ENCODE measurements around the gene PGLYRP2. TPM values are rescaled to one million over a fixed set of nuclear protein-coding genes. Genes with fewer than 3 reads are reported as not detected.

The PGLYRP2 gene
- total RNA-seq, 4 donors from 2014 or later: not detected

GRCh38 chr19:15430526-15431120 lies 48.7 kb downstream of the PGLYRP2 start:
- H3K4me3 ChIP-seq: peak overlapping the region in 1 of 4 donors; percentile 96
- WGBS, 2 donors: 82 to 89% methylated on average over 9 of the region's 10 CpGs
- peaks cover 0 to 45% (median 20%) of the 10 kb centered on the region in 4 donors for H3K4me1 ChIP-seq

GRCh38 chr19:15429825-15430467 lies 49.4 kb downstream of the PGLYRP2 start:
- peaks cover 0 to 51% (median 21%) of the 10 kb centered on the region in 3 donors for H3K36me3 ChIP-seq
- TF ChIP-seq CTCF (IDR thresholded peaks at IDR 0.05) (no peak), EP300 (IDR thresholded peaks at IDR 0.05) (no peak), POLR2A (IDR thresholded peaks at IDR 0.05) (no peak)
- H3K9me3 ChIP-seq: no peaks in the 10 kb centered on the region
- no peak overlapping the region for H3K4me3 ChIP-seq
- DNase-seq (ENCODE audit: low spot score in 2 of 2): no peak
- 87 to 88% methylated on average over 13 to 14 of the region's 24 CpGs for WGBS, 2 donors
- no peaks in the 10 kb centered on the region for H3K27me3 ChIP-seq
- H3K4me1 ChIP-seq: peaks cover 0 to 45% (median 20%) of the 10 kb centered on the region in 4 donors
- no peak overlapping the region for H3K27ac ChIP-seq

More at GRCh38 chr19:15430526-15431120, 48.7 kb downstream of the PGLYRP2 start:
- Histone ChIP-seq H3K27me3 (no peaks in the 10 kb centered on the region), H3K9me3 (no peaks in the 10 kb centered on the region), H3K27ac (no peak overlapping the region), H3K36me3 (peaks cover 0 to 45% (median 16%) of the 10 kb centered on the region in 3 donors)
- TF ChIP-seq EP300 (IDR thresholded peaks at IDR 0.05) (no peak), POLR2A (IDR thresholded peaks at IDR 0.05) (no peak), CTCF (IDR thresholded peaks at IDR 0.05) (no peak)
- no peak for DNase-seq (ENCODE audit: low spot score in 2 of 2)

- peaks cover 0 to 59% (median 26%) of the 10 kb centered on the region in 3 donors for H3K36me3 ChIP-seq
- peaks cover 0 to 45% (median 20%) of the 10 kb centered on the region in 4 donors for H3K4me1 ChIP-seq
- H3K4me3 ChIP-seq: no peak overlapping the region
- TF ChIP-seq EP300 (IDR thresholded peaks at IDR 0.05) (no peak), POLR2A (IDR thresholded peaks at IDR 0.05) (no peak), CTCF (IDR thresholded peaks at IDR 0.05) (no peak)
- WGBS, 2 donors: 87 to 88% methylated on average over 12 to 16 of the region's 22 CpGs
- no peaks in the 10 kb centered on the region for H3K9me3 ChIP-seq
- DNase-seq (ENCODE audit: low spot score in 2 of 2): no peak
- no peak overlapping the region for H3K27ac ChIP-seq
- no peaks in the 10 kb centered on the region for H3K27me3 ChIP-seq
Observed at GRCh38 chr19:15428956-15429824, 50.1 kb downstream of the PGLYRP2 start.

GRCh38 chr19:15427991-15428471 lies 51.3 kb downstream of the PGLYRP2 start:
- Histone ChIP-seq H3K27me3 (no peaks in the 10 kb centered on the region), H3K4me1 (peaks cover 0 to 36% (median 18%) of the 10 kb centered on the region in 4 donors), H3K27ac (no peak overlapping the region), H3K4me3 (no peak overlapping the region), H3K9me3 (peaks cover 0 to 4% (median 0%) of the 10 kb centered on the region in 4 donors), H3K36me3 (peaks cover 4 to 70% (median 34%) of the 10 kb centered on the region in 3 donors)
- no peak for TF ChIP-seq CTCF (IDR thresholded peaks at IDR 0.05)
- no peak for TF ChIP-seq POLR2A (IDR thresholded peaks at IDR 0.05)
- TF ChIP-seq EP300 (IDR thresholded peaks at IDR 0.05): no peak
- no peak for DNase-seq (ENCODE audit: low spot score in 2 of 2)
- WGBS, 2 donors: 89% methylated on average over 29 to 33 of the region's 35 CpGs
